Liver (tissue), 9 donors: ENCODE measurements around the gene INTS6. TPM values are rescaled to one million over a fixed set of nuclear protein-coding genes. Genes with fewer than 3 reads are reported as not detected.

Experiments used
- DNase-seq: peaks from one replicate; pipeline ENCODE4 v3.0.0-alpha.2; 2017; ENCODE audit warnings: low spot score
- H3K27ac ChIP-seq, 2 donors: one replicate each; pipeline ENCODE4 v1.7.0; 2013; ENCODE audit warnings: inconsistent platforms in 2 of 2, low read length in 2 of 2, control low read depth in 1 of 2, low read depth in 1 of 2, mild to moderate bottlenecking in 1 of 2
- H3K27me3 ChIP-seq, 4 donors: one replicate each; pipeline versions ENCODE4 v1.6.1 to v1.7.0; 2013; ENCODE audit warnings: low read length in 3 of 4, inconsistent platforms in 1 of 4, mild to moderate bottlenecking in 1 of 4, moderate library complexity in 1 of 4; ENCODE audit not compliant: control insufficient read depth in 4 of 4, insufficient read depth in 4 of 4
- H3K36me3 ChIP-seq, 4 donors: one replicate each; pipeline versions ENCODE4 v1.6.1 to v1.7.0; 2013; ENCODE audit warnings: low read length in 3 of 4, mild to moderate bottlenecking in 3 of 4, low read depth in 1 of 4, moderate library complexity in 1 of 4; ENCODE audit not compliant: control insufficient read depth in 4 of 4, insufficient read depth in 3 of 4
- H3K4me1 ChIP-seq, 4 donors: one replicate each; pipeline versions ENCODE4 v1.6.1 to v1.7.0; 2013; ENCODE audit warnings: low read length in 3 of 4, mild to moderate bottlenecking in 3 of 4, moderate library complexity in 1 of 4; ENCODE audit not compliant: control insufficient read depth in 4 of 4, insufficient read depth in 4 of 4
- H3K4me3 ChIP-seq, 3 donors: one replicate each; pipeline versions ENCODE4 v1.6.1 to v1.7.0; 2013; ENCODE audit warnings: low read length in 3 of 3, control low read depth in 1 of 3, low read depth in 1 of 3, mild to moderate bottlenecking in 1 of 3
- H3K9ac ChIP-seq, 2 donors: one replicate each; pipeline ENCODE4 v1.7.0; 2013; ENCODE audit warnings: low read length in 2 of 2, mild to moderate bottlenecking in 2 of 2, moderate library complexity in 2 of 2, control low read depth in 1 of 2, low read depth in 1 of 2
- H3K9me3 ChIP-seq, 4 donors: one replicate each; pipeline versions ENCODE4 v1.6.1 to v1.7.0; 2013; ENCODE audit warnings: low read length in 3 of 4; ENCODE audit not compliant: control insufficient read depth in 4 of 4
- EGR1 ChIP-seq, 2 donors: IDR thresholded peaks; 2 replicates each; pipeline ENCODE4 v1.6.1; 2016 to 2018; ENCODE audit warnings: antibody characterized with exemption in 2 of 2, low read depth in 2 of 2
- FOXA1 ChIP-seq: IDR thresholded peaks from 2 replicates; pipeline ENCODE4 v1.6.1; 2016; ENCODE audit warnings: antibody characterized with exemption
- FOXA2 ChIP-seq: IDR thresholded peaks from 2 replicates; pipeline ENCODE4 v1.6.1; 2016; ENCODE audit warnings: antibody characterized with exemption
- GABPA ChIP-seq, 2 donors: IDR thresholded peaks in 1 of 2; conservative IDR thresholded peaks in 1 of 2; 2 replicates each; pipeline ENCODE4 v1.6.1; 2016; ENCODE audit warnings: antibody characterized with exemption in 2 of 2, mild to moderate bottlenecking in 1 of 2, moderate library complexity in 1 of 2
- HNF4A ChIP-seq, 2 donors: conservative IDR thresholded peaks; 2 replicates each; pipeline ENCODE4 v1.6.1; 2016; ENCODE audit warnings: antibody characterized with exemption in 2 of 2, mild to moderate bottlenecking in 2 of 2
- HNF4G ChIP-seq: IDR thresholded peaks from 2 replicates; pipeline ENCODE4 v1.6.1; 2016; ENCODE audit warnings: antibody characterized with exemption
- JUND ChIP-seq, 2 donors: IDR thresholded peaks; 2 replicates each; pipeline ENCODE4 v1.6.1; 2016; ENCODE audit warnings: antibody characterized with exemption in 2 of 2
- MAX ChIP-seq: IDR thresholded peaks from 2 replicates; pipeline ENCODE4 v1.6.1; 2016; ENCODE audit warnings: antibody characterized with exemption
- NR2F2 ChIP-seq: IDR thresholded peaks from 2 replicates; pipeline ENCODE4 v1.6.1; 2016; ENCODE audit warnings: antibody characterized with exemption
- RAD21 ChIP-seq, 2 donors: IDR thresholded peaks; 2 replicates each; pipeline ENCODE4 v1.6.1; 2016; ENCODE audit warnings: antibody characterized with exemption in 2 of 2, mild to moderate bottlenecking in 2 of 2
- SP1 ChIP-seq: IDR thresholded peaks from 2 replicates; pipeline ENCODE4 v1.6.1; 2018; ENCODE audit warnings: antibody characterized with exemption, mild to moderate bottlenecking
- TAF1 ChIP-seq: conservative IDR thresholded peaks from 2 replicates; pipeline ENCODE4 v1.6.1; 2016; ENCODE audit warnings: antibody characterized with exemption, mild to moderate bottlenecking
- YY1 ChIP-seq: IDR thresholded peaks from 2 replicates; pipeline ENCODE4 v1.6.1; 2016; ENCODE audit warnings: antibody characterized with exemption, mild to moderate bottlenecking
- WGBS: extraction: QIAGEN DNeasy Blood & Tissue Kit; methylation state at CpG from one replicate; pipeline ENCODE4 v1.1.7; 2013; 5-methylcytosine and 5-hydroxymethylcytosine counted together
- polyA plus RNA-seq, 2 donors: library from polyadenylated mRNA; stranded (reverse) in 1 of 2; unstranded in 1 of 2; fragments of 200-250 nt in 1 of 2; fragments of >200 nt in 1 of 2; fragmentation: Nextera tagmentation in 1 of 2; extraction: Ambion mirVana in 1 of 2; gene quantifications; one replicate each; pipeline versions ENCODE4 v1.2.1 to v1.2.3, GENCODE V29; 2013 to 2015
- total RNA-seq, 2 donors: library from RNA; depleted of rRNA; stranded (reverse); fragments of >200 nt; gene quantifications; one replicate each; pipeline ENCODE4 v1.2.3, GENCODE V29; 2014
- TF ChIP-seq, protein P1 (sequence below): IDR thresholded peaks from 2 replicates; pipeline ENCODE4 v1.6.1; 2016; ENCODE audit warnings: antibody characterized with exemption, mild to moderate bottlenecking
- TF ChIP-seq, protein P2 (sequence below): IDR thresholded peaks from 2 replicates; pipeline ENCODE4 v1.6.1; 2016; ENCODE audit warnings: antibody characterized with exemption
- TF ChIP-seq, protein P3 (sequence below): IDR thresholded peaks from 2 replicates; pipeline ENCODE4 v1.6.1; 2016; ENCODE audit warnings: antibody characterized with exemption
- TF ChIP-seq, protein P4 (sequence below): fragments of 150-350 bp; IDR thresholded peaks from 2 replicates; pipeline ENCODE4 v1.5.1; 2017; ENCODE audit warnings: improper control_type of control experiment, low read depth, low read length; ENCODE audit not compliant: missing input control
- donor health status: healthy.
- donor health status: healthy.
- donor health status: healthy.
- donor health status: healthy.
- donor health status: healthy.

Gene INTS6
- total and polyA plus RNA-seq, 4 donors: 11.4 to 61.4 (median 18.8) TPM

DNA sequence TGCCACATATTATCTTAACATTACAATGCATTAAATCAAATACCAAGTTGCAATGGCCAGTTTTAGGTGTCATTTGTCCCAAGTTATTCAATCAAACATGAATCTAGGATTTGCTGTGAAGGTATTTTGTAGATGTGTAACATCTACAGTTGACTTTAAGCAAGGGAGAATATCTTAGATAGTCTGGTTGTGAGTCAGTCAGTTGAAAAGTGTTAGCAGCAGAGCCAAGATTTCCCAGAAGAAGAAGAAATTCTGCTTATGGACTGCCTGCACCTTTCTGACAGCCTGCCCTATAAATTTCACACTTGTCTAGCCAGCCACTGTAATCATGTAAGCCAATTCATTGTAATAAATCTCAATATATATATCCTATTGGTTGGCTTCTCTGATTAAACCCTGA, 41.3 kb upstream of the INTS6 start:
- no peaks in the 10 kb centered on the region for H3K9me3 ChIP-seq
- no peak overlapping the region for H3K27ac ChIP-seq
- DNase-seq: no peak
- no peaks in the 10 kb centered on the region for H3K4me1 ChIP-seq
- TF ChIP-seq JUND (IDR thresholded peaks at IDR 0.05): no peak
- no peak for TF ChIP-seq YY1
- no peak for TF ChIP-seq HNF4G
- TF ChIP-seq, protein P1, sequence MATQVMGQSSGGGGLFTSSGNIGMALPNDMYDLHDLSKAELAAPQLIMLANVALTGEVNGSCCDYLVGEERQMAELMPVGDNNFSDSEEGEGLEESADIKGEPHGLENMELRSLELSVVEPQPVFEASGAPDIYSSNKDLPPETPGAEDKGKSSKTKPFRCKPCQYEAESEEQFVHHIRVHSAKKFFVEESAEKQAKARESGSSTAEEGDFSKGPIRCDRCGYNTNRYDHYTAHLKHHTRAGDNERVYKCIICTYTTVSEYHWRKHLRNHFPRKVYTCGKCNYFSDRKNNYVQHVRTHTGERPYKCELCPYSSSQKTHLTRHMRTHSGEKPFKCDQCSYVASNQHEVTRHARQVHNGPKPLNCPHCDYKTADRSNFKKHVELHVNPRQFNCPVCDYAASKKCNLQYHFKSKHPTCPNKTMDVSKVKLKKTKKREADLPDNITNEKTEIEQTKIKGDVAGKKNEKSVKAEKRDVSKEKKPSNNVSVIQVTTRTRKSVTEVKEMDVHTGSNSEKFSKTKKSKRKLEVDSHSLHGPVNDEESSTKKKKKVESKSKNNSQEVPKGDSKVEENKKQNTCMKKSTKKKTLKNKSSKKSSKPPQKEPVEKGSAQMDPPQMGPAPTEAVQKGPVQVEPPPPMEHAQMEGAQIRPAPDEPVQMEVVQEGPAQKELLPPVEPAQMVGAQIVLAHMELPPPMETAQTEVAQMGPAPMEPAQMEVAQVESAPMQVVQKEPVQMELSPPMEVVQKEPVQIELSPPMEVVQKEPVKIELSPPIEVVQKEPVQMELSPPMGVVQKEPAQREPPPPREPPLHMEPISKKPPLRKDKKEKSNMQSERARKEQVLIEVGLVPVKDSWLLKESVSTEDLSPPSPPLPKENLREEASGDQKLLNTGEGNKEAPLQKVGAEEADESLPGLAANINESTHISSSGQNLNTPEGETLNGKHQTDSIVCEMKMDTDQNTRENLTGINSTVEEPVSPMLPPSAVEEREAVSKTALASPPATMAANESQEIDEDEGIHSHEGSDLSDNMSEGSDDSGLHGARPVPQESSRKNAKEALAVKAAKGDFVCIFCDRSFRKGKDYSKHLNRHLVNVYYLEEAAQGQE: no peak
- TF ChIP-seq FOXA2: no peak
- TF ChIP-seq HNF4A (conservative IDR thresholded peaks at IDR 0.05): no peak
- TF ChIP-seq, protein P2, sequence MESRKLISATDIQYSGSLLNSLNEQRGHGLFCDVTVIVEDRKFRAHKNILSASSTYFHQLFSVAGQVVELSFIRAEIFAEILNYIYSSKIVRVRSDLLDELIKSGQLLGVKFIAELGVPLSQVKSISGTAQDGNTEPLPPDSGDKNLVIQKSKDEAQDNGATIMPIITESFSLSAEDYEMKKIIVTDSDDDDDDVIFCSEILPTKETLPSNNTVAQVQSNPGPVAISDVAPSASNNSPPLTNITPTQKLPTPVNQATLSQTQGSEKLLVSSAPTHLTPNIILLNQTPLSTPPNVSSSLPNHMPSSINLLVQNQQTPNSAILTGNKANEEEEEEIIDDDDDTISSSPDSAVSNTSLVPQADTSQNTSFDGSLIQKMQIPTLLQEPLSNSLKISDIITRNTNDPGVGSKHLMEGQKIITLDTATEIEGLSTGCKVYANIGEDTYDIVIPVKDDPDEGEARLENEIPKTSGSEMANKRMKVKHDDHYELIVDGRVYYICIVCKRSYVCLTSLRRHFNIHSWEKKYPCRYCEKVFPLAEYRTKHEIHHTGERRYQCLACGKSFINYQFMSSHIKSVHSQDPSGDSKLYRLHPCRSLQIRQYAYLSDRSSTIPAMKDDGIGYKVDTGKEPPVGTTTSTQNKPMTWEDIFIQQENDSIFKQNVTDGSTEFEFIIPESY: no peak
- TF ChIP-seq RAD21 (IDR thresholded peaks at IDR 0.05): no peak
- TF ChIP-seq FOXA1: no peak
- TF ChIP-seq GABPA (IDR thresholded peaks at IDR 0.05 in 1 of 2, conservative IDR thresholded peaks at IDR 0.05 in 1 of 2): no peak
- no peak for TF ChIP-seq NR2F2
- no peaks in the 10 kb centered on the region for H3K36me3 ChIP-seq
- H3K4me3 ChIP-seq: no peak overlapping the region
- no peak overlapping the region for H3K9ac ChIP-seq
- H3K27me3 ChIP-seq: no peaks in the 10 kb centered on the region

DNA sequence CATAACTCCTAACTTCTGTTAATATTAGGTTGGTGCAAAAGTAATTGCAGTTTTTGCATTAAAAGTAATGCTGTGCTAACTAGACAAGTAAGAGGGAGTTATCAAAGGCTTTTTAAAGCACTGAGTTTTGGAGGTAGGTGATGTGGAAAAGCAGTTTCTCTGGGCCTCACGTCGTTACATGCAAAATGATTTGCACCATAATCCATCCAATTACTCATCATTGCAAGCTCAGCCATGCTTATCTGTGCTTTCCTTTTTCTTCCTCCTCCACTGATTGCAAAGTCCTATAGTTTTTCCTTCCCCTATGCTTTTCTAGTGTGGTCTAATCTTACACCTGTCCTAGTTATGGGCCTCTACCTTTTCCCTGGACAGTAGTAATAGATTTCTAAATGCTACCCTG, 35.4 kb upstream of the INTS6 start:
- Histone ChIP-seq H3K4me3 (no peak overlapping the region), H3K27me3 (no peaks in the 10 kb centered on the region), H3K9ac (no peak overlapping the region), H3K4me1 (no peaks in the 10 kb centered on the region), H3K9me3 (no peaks in the 10 kb centered on the region), H3K36me3 (no peaks in the 10 kb centered on the region), H3K27ac (no peak overlapping the region)
- DNase-seq: no peak
- WGBS: 91% methylated on average over 2 of the region's 2 CpGs
- TF ChIP-seq, protein P2: no peak
- TF ChIP-seq HNF4G: no peak
- no peak for TF ChIP-seq TAF1
- no peak for TF ChIP-seq FOXA2
- TF ChIP-seq RAD21 (IDR thresholded peaks at IDR 0.05): no peak
- no peak for TF ChIP-seq MAX
- TF ChIP-seq, protein P1: no peak
- TF ChIP-seq, protein P3, sequence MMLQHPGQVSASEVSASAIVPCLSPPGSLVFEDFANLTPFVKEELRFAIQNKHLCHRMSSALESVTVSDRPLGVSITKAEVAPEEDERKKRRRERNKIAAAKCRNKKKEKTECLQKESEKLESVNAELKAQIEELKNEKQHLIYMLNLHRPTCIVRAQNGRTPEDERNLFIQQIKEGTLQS: no peak
- no peak for TF ChIP-seq FOXA1
- TF ChIP-seq JUND (IDR thresholded peaks at IDR 0.05): no peak
- TF ChIP-seq EGR1 (IDR thresholded peaks at IDR 0.05; ENCODE audit: low read depth in 2 of 2): no peak
- TF ChIP-seq, protein P4, sequence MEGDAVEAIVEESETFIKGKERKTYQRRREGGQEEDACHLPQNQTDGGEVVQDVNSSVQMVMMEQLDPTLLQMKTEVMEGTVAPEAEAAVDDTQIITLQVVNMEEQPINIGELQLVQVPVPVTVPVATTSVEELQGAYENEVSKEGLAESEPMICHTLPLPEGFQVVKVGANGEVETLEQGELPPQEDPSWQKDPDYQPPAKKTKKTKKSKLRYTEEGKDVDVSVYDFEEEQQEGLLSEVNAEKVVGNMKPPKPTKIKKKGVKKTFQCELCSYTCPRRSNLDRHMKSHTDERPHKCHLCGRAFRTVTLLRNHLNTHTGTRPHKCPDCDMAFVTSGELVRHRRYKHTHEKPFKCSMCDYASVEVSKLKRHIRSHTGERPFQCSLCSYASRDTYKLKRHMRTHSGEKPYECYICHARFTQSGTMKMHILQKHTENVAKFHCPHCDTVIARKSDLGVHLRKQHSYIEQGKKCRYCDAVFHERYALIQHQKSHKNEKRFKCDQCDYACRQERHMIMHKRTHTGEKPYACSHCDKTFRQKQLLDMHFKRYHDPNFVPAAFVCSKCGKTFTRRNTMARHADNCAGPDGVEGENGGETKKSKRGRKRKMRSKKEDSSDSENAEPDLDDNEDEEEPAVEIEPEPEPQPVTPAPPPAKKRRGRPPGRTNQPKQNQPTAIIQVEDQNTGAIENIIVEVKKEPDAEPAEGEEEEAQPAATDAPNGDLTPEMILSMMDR: no peak
- no peak for TF ChIP-seq YY1
- TF ChIP-seq SP1: no peak
- TF ChIP-seq GABPA (IDR thresholded peaks at IDR 0.05 in 1 of 2, conservative IDR thresholded peaks at IDR 0.05 in 1 of 2): no peak
- no peak for TF ChIP-seq HNF4A (conservative IDR thresholded peaks at IDR 0.05)
